Natural killer cell treated with Interleukin-12 subunit alpha and Interleukin-12 subunit beta and Interleukin-15 and Interleukin-18, amount 100 ng/mL, for 72 hours (primary cell): ENCODE results near the gene EGFR. TPM values are rescaled to one million over a fixed set of nuclear protein-coding genes. Genes with fewer than 3 reads are reported as not detected.
A peak's percentile ranks its signal among the peaks of the same experiment; 100 is the strongest.

Experiments used
- ATAC-seq, 2 donors: fragments of 150-1000 bp; cut with Tn5 transposase in 1 of 2; sonication (Bioruptor Pico), chemical (Tn5 transposase) in 1 of 2; 2 replicates each; pipeline ENCODE4 v1.10.0; 2021
- DNase-seq: peaks from one replicate; pipeline ENCODE4 v3.0.0; 2022; ENCODE audit warnings: low spot score
- H3K27ac Mint-ChIP-seq, 2 donors: 1 replicate in 1 of 2; 2 replicates in 1 of 2; pipeline ENCODE4 v1.8.0; 2022; ENCODE audit warnings: mixed read lengths in 2 of 2, mild to moderate bottlenecking in 1 of 2, moderate library complexity in 1 of 2
- H3K27me3 Mint-ChIP-seq, 2 donors: 1 replicate in 1 of 2; 2 replicates in 1 of 2; pipeline ENCODE4 v1.8.0; 2022; ENCODE audit warnings: mixed read lengths in 2 of 2
- H3K36me3 Mint-ChIP-seq: one replicate; pipeline ENCODE4 v1.8.0; 2022; ENCODE audit warnings: mixed read lengths
- H3K4me1 Mint-ChIP-seq, 2 donors: 1 replicate in 1 of 2; 2 replicates in 1 of 2; pipeline ENCODE4 v1.8.0; 2022; ENCODE audit warnings: low read depth in 2 of 2, mixed read lengths in 2 of 2, mild to moderate bottlenecking in 1 of 2
- H3K4me3 Mint-ChIP-seq: one replicate; pipeline ENCODE4 v1.8.0; 2022; ENCODE audit warnings: mixed read lengths
- H3K9me3 Mint-ChIP-seq: 2 replicates; pipeline ENCODE4 v1.8.0; 2022; ENCODE audit warnings: mixed read lengths
- total RNA-seq, 2 donors: library from RNA; stranded (reverse); gene quantifications; one replicate each; pipeline ENCODE4 v1.2.3, GENCODE V29; 2022

Gene EGFR
- total RNA-seq, 2 donors from 2014 or later: not detected

DNA sequence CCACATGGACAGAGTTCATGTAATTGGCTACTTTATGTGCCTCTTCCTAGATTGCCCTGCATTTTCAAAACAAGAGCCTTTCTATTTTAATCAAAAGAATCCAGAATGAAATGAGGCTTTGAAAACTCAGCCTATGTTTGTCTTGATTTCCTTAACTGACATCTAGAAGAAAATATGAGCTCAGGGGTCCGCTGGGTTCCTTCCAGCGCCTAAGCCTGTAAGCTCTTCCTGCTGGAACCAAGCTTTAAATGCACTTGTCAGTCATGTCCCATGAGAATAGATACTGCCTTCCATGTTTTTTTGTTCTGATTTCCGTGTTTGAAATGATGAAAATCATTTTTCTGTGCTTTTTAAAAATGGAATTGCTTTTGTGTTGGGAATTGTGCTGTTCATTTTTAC, 74.2 kb downstream of the EGFR start:
- no peaks in the 10 kb centered on the region for H3K9me3 Mint-ChIP-seq
- H3K36me3 Mint-ChIP-seq: no peaks in the 10 kb centered on the region
- ATAC-seq (no peak), DNase-seq (no peak)
- peaks cover 7 to 16% of the 10 kb centered on the region in 2 donors for H3K27me3 Mint-ChIP-seq
- no peaks in the 10 kb centered on the region for H3K4me1 Mint-ChIP-seq
- no peak overlapping the region for H3K27ac Mint-ChIP-seq
- H3K4me3 Mint-ChIP-seq: no peak overlapping the region

- Mint-ChIP-seq H3K9me3 (no peaks in the 10 kb centered on the region), H3K27ac (no peak overlapping the region), H3K4me3 (no peak overlapping the region), H3K27me3 (peaks cover 7 to 16% of the 10 kb centered on the region in 2 donors), H3K4me1 (no peaks in the 10 kb centered on the region), H3K36me3 (no peaks in the 10 kb centered on the region)
- DNase-seq (no peak), ATAC-seq (no peak)
These were observed 74.9 kb downstream of the EGFR start for GRCh38 chr7:55093674-55094073.

GRCh38 chr7:55094092-55094690, 75.4 kb downstream of the EGFR start:
- Mint-ChIP-seq H3K9me3 (no peaks in the 10 kb centered on the region), H3K4me3 (no peak overlapping the region), H3K27ac (no peak overlapping the region), H3K36me3 (no peaks in the 10 kb centered on the region), H3K27me3 (peaks cover 9 to 16% of the 10 kb centered on the region in 2 donors), H3K4me1 (no peaks in the 10 kb centered on the region)
- ATAC-seq (no peak), DNase-seq (no peak)

GRCh38 chr7:55095672-55096071, 76.9 kb downstream of the EGFR start:
- H3K36me3 Mint-ChIP-seq: no peaks in the 10 kb centered on the region
- DNase-seq: no peak
- H3K4me3 Mint-ChIP-seq: no peak overlapping the region
- no peaks in the 10 kb centered on the region for H3K4me1 Mint-ChIP-seq
- H3K27me3 Mint-ChIP-seq: peaks cover 10 to 16% of the 10 kb centered on the region in 2 donors
- peak in 1 of 2 donors; percentile 48 for ATAC-seq
- H3K9me3 Mint-ChIP-seq: no peaks in the 10 kb centered on the region
- no peak overlapping the region for H3K27ac Mint-ChIP-seq

DNA sequence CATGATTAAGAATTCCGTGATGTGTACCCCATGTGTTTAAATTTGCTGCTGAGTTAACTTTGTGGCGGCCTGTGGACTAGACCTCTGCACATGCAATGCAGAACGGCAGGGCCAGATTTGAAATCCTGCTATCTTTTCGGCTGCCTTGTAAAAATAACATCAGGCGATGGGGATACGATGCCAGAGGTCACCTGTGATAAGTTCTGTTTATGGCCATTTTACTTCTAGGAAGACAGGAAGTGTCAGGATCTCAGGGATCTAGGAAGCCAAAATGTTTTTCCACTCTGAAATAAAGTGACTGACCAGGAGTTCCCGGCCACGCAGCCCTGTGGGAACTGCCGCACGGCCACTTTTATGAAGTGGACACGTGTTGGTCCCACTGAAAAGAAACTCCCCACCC, 77.5 kb downstream of the EGFR start:
- DNase-seq (no peak), ATAC-seq (no peak)
- no peaks in the 10 kb centered on the region for H3K4me1 Mint-ChIP-seq
- no peaks in the 10 kb centered on the region for H3K9me3 Mint-ChIP-seq
- no peaks in the 10 kb centered on the region for H3K36me3 Mint-ChIP-seq
- no peak overlapping the region for H3K4me3 Mint-ChIP-seq
- peaks cover 14 to 21% of the 10 kb centered on the region in 2 donors for H3K27me3 Mint-ChIP-seq
- H3K27ac Mint-ChIP-seq: no peak overlapping the region

GRCh38 chr7:55097100-55097499, 78.3 kb downstream of the EGFR start:
- DNase-seq (no peak), ATAC-seq (no peak)
- Mint-ChIP-seq H3K27me3 (peaks cover 19 to 29% of the 10 kb centered on the region in 2 donors), H3K36me3 (no peaks in the 10 kb centered on the region), H3K4me3 (no peak overlapping the region), H3K9me3 (no peaks in the 10 kb centered on the region), H3K4me1 (no peaks in the 10 kb centered on the region), H3K27ac (no peak overlapping the region)

DNA sequence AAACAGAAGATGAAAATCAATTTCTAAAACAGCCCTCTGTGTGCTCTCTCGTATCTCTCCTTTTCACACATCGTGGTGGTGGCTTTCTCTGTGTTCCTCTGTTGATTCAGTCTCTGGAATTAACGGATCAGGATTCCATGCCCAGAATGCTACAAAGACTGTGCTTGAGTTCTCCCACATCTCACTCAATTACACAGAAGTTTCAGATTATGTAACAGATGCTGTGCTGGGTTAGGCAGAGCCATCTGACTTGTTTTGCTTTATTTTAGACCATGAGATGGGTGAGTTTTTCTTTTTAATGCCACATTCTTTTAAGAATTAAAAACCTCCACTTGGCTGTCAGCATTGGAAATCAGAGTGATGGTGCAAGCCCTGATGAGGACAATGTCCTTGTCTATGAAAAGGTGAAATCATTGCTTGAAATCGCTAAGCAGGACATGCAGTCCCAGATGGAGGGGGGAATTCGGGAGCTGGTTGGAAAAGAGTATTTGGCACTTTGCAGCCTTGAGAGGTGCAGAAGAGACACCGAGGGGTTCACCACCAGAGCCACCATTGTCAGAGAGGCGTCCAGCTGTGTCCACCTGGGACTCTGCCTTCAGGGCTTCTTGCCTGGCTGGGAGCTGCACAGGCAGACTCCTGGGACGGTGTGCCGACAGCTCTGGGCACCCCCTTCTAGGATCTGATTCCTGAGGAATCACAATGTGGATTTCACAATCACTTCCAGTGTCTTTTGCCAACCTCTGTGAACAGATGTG, 80.4 kb downstream of the EGFR start:
- H3K9me3 Mint-ChIP-seq: no peaks in the 10 kb centered on the region
- ATAC-seq (no peak), DNase-seq (no peak)
- H3K36me3 Mint-ChIP-seq: no peaks in the 10 kb centered on the region
- H3K27ac Mint-ChIP-seq: no peak overlapping the region
- H3K27me3 Mint-ChIP-seq: peaks cover 19 to 36% of the 10 kb centered on the region in 2 donors
- H3K4me3 Mint-ChIP-seq: no peak overlapping the region
- H3K4me1 Mint-ChIP-seq: no peaks in the 10 kb centered on the region

DNA sequence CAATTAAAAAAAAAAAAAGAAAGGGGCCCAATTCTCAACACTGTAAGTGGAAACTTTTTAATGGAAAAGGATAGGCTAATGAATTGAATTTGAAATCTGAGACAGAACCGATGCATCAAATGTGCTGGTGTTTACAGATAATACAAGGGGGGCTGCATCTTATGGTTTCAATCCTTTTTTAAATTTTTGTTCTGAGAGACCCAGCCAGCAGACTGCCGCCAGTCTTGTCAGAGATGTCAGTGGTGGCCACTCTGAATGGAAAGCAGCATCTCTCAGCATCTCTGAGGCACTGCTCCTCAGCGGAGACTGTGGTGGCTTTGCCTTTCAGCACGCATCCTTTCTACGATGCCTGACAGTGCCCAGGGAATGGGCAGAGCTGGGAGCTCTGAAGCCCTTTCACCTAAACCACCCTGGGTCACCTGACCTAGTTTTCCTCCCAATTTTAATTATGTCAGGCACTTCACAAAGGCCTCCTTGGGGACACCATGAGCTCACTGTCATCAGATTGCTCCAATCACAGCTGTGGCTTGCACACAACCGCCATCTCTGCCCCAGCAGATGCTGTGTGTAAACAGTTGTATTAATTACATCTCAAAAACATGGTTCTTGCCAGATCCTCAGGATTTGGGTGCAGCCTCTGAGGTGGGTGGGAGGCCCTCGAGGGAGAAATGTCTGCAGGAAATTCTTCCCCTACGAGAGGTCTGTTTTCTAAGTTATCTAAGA, 81.2 kb downstream of the EGFR start:
- ATAC-seq: no peak

GRCh38 chr7:55100544-55101327, 81.9 kb downstream of the EGFR start:
- Mint-ChIP-seq H3K27ac (no peak overlapping the region), H3K9me3 (no peaks in the 10 kb centered on the region), H3K36me3 (no peaks in the 10 kb centered on the region), H3K27me3 (peaks cover 16 to 29% of the 10 kb centered on the region in 2 donors), H3K4me1 (no peaks in the 10 kb centered on the region), H3K4me3 (no peak overlapping the region)
- ATAC-seq (no peak), DNase-seq (no peak)

More for the DNA sequence above, 81.2 kb downstream of the EGFR start:
- no peak overlapping the region for H3K27ac Mint-ChIP-seq
- no peaks in the 10 kb centered on the region for H3K4me1 Mint-ChIP-seq
- H3K9me3 Mint-ChIP-seq: no peaks in the 10 kb centered on the region
- no peak for DNase-seq
- H3K4me3 Mint-ChIP-seq: no peak overlapping the region
- H3K36me3 Mint-ChIP-seq: no peaks in the 10 kb centered on the region
- peaks cover 19 to 36% of the 10 kb centered on the region in 2 donors for H3K27me3 Mint-ChIP-seq

GRCh38 chr7:55101359-55101758, 82.5 kb downstream of the EGFR start:
- no peaks in the 10 kb centered on the region for H3K36me3 Mint-ChIP-seq
- peaks cover 18 to 27% of the 10 kb centered on the region in 2 donors for H3K27me3 Mint-ChIP-seq
- DNase-seq (no peak), ATAC-seq (no peak)
- no peak overlapping the region for H3K4me3 Mint-ChIP-seq
- H3K4me1 Mint-ChIP-seq: no peaks in the 10 kb centered on the region
- H3K27ac Mint-ChIP-seq: no peak overlapping the region
- no peaks in the 10 kb centered on the region for H3K9me3 Mint-ChIP-seq

GRCh38 chr7:55104123-55104522, 85.3 kb downstream of the EGFR start:
- H3K9me3 Mint-ChIP-seq: no peaks in the 10 kb centered on the region
- no peaks in the 10 kb centered on the region for H3K4me1 Mint-ChIP-seq
- no peak for DNase-seq
- ATAC-seq: no peak
- H3K4me3 Mint-ChIP-seq: no peak overlapping the region
- peaks cover 24 to 45% of the 10 kb centered on the region in 2 donors for H3K27me3 Mint-ChIP-seq
- H3K27ac Mint-ChIP-seq: no peak overlapping the region
- no peaks in the 10 kb centered on the region for H3K36me3 Mint-ChIP-seq

DNA sequence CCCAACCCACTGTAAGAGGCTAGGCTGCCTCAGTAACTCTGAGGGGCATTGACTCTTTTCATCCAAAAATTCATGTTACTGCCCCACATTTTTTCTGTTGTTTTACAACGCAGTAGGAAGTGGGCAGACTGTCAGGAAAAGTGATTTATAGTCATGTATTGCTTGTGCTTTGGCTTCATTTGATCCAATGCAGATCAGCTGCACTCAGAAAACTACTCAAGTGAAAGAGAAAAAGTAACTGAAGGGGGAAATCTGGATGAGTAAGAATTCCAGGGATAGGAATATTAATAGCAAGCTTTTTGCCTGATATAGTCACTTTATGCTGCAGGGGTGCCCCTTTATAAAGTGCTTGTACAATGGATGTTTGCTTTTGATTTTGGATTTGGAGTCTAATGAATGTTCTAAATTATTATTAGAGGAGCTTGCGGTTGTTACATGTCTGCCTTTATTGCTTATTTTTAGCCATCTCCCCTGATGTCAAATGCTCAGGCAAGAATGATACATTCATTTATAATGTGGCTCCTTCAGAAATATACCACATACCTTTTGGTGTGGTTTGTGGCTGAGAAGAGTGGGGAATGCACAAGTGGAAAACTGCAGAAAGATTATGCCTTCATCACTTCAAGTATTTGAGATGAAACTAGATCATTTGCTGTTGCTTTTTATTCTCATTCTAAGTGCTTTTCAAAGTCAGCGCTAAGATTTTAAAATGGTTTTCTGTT, 86.1 kb downstream of the EGFR start:
- H3K27ac Mint-ChIP-seq: no peak overlapping the region
- no peak for ATAC-seq
- H3K9me3 Mint-ChIP-seq: no peaks in the 10 kb centered on the region
- no peak overlapping the region for H3K4me3 Mint-ChIP-seq
- no peak for DNase-seq
- peaks cover 25 to 45% of the 10 kb centered on the region in 2 donors for H3K27me3 Mint-ChIP-seq
- H3K36me3 Mint-ChIP-seq: no peaks in the 10 kb centered on the region
- H3K4me1 Mint-ChIP-seq: no peaks in the 10 kb centered on the region

- Mint-ChIP-seq H3K27me3 (peaks cover 23 to 44% of the 10 kb centered on the region in 2 donors), H3K9me3 (no peaks in the 10 kb centered on the region), H3K4me3 (no peak overlapping the region), H3K36me3 (no peaks in the 10 kb centered on the region), H3K27ac (no peak overlapping the region), H3K4me1 (no peaks in the 10 kb centered on the region)
- no peak for DNase-seq
- no peak for ATAC-seq
These were observed 87.1 kb downstream of the EGFR start for GRCh38 chr7:55105952-55106351.
